ENCODE measurements around the gene CCDC9B.

CCDC9B gene

DNA sequence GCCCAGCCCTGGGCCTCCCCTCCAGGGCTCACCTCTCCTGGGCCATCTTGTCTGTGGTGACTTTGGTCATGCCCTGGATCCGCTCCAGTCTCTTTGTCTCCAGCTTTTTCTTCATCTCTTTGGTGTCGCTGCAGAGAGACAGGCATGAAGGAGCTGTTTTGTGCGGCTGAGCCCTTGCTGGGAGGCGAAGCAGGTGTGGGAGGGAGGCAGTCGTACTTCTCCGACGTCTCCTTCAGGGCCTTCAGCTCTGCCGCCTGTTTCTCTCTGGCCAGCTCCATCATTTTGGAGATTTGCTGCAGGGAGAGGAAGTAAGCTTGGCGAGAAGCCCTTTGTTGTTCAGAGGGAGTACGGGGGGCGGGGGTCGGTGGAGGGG, 50.2 kb downstream of the CCDC9B start:
- H4K20me1 ChIP-seq (ENCODE audit: control insufficient read depth, insufficient read depth, low read depth, low read length) = no peaks in the 10 kb centered on the region
- H3K79me2 ChIP-seq (ENCODE audit: control insufficient read depth, low read length) = no peaks in the 10 kb centered on the region
- H3K4me3 ChIP-seq (ENCODE audit: low read length) = no peak overlapping the region
- TF ChIP-seq, protein P1, sequence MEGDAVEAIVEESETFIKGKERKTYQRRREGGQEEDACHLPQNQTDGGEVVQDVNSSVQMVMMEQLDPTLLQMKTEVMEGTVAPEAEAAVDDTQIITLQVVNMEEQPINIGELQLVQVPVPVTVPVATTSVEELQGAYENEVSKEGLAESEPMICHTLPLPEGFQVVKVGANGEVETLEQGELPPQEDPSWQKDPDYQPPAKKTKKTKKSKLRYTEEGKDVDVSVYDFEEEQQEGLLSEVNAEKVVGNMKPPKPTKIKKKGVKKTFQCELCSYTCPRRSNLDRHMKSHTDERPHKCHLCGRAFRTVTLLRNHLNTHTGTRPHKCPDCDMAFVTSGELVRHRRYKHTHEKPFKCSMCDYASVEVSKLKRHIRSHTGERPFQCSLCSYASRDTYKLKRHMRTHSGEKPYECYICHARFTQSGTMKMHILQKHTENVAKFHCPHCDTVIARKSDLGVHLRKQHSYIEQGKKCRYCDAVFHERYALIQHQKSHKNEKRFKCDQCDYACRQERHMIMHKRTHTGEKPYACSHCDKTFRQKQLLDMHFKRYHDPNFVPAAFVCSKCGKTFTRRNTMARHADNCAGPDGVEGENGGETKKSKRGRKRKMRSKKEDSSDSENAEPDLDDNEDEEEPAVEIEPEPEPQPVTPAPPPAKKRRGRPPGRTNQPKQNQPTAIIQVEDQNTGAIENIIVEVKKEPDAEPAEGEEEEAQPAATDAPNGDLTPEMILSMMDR (IDR thresholded peaks at IDR 0.05; ENCODE audit: low read depth, low read length, poor library complexity, severe bottlenecking) = no peak
- TF ChIP-seq EZH2phosphoT487 (IDR thresholded peaks at IDR 0.05; ENCODE audit: borderline replicate concordance, low read length) = no peak
- no peaks in the 10 kb centered on the region for H3K9me3 ChIP-seq (ENCODE audit: control insufficient read depth, insufficient read depth, low read length)
- H3K36me3 ChIP-seq (ENCODE audit: control insufficient read depth, low read length) = no peaks in the 10 kb centered on the region
- H3K27me3 ChIP-seq (ENCODE audit: control insufficient read depth, low read length) = no peaks in the 10 kb centered on the region
- H3F3A ChIP-seq (ENCODE audit: control insufficient read depth, insufficient read depth) = no peaks in the 10 kb centered on the region
- peaks cover 11% of the 10 kb centered on the region for H3K4me1 ChIP-seq (ENCODE audit: control insufficient read depth, low read length)
- no peaks in the 10 kb centered on the region for H3K9me2 ChIP-seq (replicated peaks; ENCODE audit: control insufficient read depth, low read length)
- H3K27ac ChIP-seq (ENCODE audit: low read depth, low read length) = no peak overlapping the region
- no peak overlapping the region for H3K4me2 ChIP-seq (ENCODE audit: low read length)

DNA sequence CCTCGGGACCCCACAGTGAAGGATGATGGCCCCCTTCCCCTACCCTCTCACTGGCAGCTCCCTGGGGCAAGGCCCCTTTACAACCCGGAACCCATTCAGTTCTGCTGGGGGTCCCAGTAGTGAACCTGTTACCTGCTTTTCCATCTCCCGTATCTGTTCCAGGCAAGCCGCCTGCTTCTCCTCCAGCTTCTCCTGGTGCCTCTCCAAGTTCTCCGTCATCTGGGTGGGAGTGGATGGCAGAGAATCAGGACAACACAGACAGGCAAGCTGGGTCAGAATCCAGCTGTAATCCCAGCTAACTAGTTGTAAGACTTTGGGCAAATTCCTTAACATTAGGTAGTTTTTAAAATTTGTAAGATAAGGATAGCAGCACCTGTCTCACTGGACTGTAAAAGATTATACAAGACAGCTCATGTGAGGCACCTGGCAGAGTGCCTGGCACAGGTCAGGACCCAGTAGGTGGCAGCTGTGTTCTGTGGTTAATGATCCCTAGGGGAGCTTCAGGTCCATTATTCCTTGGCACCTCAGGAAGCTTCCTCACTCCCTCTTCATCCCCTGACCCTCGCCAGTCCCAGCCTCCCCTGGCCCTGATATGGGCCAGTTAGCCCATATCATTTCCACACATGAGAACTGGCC, 51.5 kb downstream of the CCDC9B start:
- peaks cover under 1% of the 10 kb centered on the region; the same call in 1 of the 2 replicates for H3K27me3 ChIP-seq (ENCODE audit: control insufficient read depth, low read length)
- H4K20me1 ChIP-seq (ENCODE audit: control insufficient read depth, insufficient read depth, low read depth, low read length) = no peaks in the 10 kb centered on the region
- no peak overlapping the region for H3K27ac ChIP-seq (ENCODE audit: low read depth, low read length)
- H3K36me3 ChIP-seq (ENCODE audit: control insufficient read depth, low read length) = no peaks in the 10 kb centered on the region
- H3K9me2 ChIP-seq (replicated peaks; ENCODE audit: control insufficient read depth, low read length) = no peaks in the 10 kb centered on the region
- no peaks in the 10 kb centered on the region for H3K79me2 ChIP-seq (ENCODE audit: control insufficient read depth, low read length)
- TF ChIP-seq, protein P1 (IDR thresholded peaks at IDR 0.05; ENCODE audit: low read depth, low read length, poor library complexity, severe bottlenecking) = no peak
- TF ChIP-seq EZH2phosphoT487 (IDR thresholded peaks at IDR 0.05; ENCODE audit: borderline replicate concordance, low read length) = no peak
- H3K4me3 ChIP-seq (ENCODE audit: low read length) = no peak overlapping the region
- 0 out of 2 replicates have a peak, but pooled peaks cover 3% of the 10 kb centered on the region for H3F3A ChIP-seq (ENCODE audit: control insufficient read depth, insufficient read depth)
- no peaks in the 10 kb centered on the region for H3K9me3 ChIP-seq (ENCODE audit: control insufficient read depth, insufficient read depth, low read length)
- 0 out of 2 replicates have a peak overlapping the region, but pooled peaks have one; percentile 7 for H3K4me2 ChIP-seq (ENCODE audit: low read length)
- H3K4me1 ChIP-seq (ENCODE audit: control insufficient read depth, low read length) = peaks cover 11% of the 10 kb centered on the region

DNA sequence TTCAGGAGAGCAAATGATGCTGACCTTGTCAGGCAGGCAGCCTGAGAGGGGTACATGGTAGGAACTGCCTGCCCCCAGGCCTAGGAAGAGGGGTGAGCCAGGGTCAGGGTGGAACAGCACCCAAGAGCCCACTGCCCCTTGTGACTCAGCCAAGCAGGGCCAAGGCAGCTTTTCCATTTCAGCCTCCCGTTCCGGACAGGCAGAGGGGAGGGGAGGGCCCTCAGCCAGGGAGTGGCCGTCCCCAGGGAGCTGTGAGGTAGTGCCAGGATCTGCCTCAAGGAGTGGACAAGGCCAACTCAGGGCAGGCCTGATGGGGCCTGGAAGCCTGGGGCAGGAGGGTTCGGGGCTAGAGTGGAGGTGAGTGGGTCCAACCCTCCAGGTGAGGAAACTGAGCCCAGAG, 52.8 kb downstream of the CCDC9B start:
- peaks cover 14% of the 10 kb centered on the region for H3K27me3 ChIP-seq (ENCODE audit: control insufficient read depth, low read length)
- no peaks in the 10 kb centered on the region for H3K79me2 ChIP-seq (ENCODE audit: control insufficient read depth, low read length)
- no peak overlapping the region for H3K4me2 ChIP-seq (ENCODE audit: low read length)
- H3K9me2 ChIP-seq (replicated peaks; ENCODE audit: control insufficient read depth, low read length) = no peaks in the 10 kb centered on the region
- H3K4me1 ChIP-seq (ENCODE audit: control insufficient read depth, low read length) = peaks cover 14% of the 10 kb centered on the region
- no peaks in the 10 kb centered on the region for H4K20me1 ChIP-seq (ENCODE audit: control insufficient read depth, insufficient read depth, low read depth, low read length)
- H3K9me3 ChIP-seq (ENCODE audit: control insufficient read depth, insufficient read depth, low read length) = no peaks in the 10 kb centered on the region
- H3K36me3 ChIP-seq (ENCODE audit: control insufficient read depth, low read length) = no peaks in the 10 kb centered on the region
- H3K27ac ChIP-seq (ENCODE audit: low read depth, low read length) = no peak overlapping the region
- H3F3A ChIP-seq (ENCODE audit: control insufficient read depth, insufficient read depth) = 0 out of 2 replicates have a peak, but pooled peaks cover 3% of the 10 kb centered on the region
- H3K4me3 ChIP-seq (ENCODE audit: low read length) = no peak overlapping the region
- TF ChIP-seq, protein P1 (IDR thresholded peaks at IDR 0.05; ENCODE audit: low read depth, low read length, poor library complexity, severe bottlenecking) = no peak
- TF ChIP-seq EZH2phosphoT487 (IDR thresholded peaks at IDR 0.05; ENCODE audit: borderline replicate concordance, low read length) = no peak
